Pulmonary artery endothelial cell (primary cell): ENCODE data around the gene TBCCD1. TPM values are rescaled to one million over a fixed set of nuclear protein-coding genes. Genes with fewer than 3 reads are reported as not detected.
"Not testable (repeated sequence)": the region's sequence is repeated elsewhere in the genome, so short reads cannot be mapped to it uniquely, and the experiment has no call there.

Experiments
- DNase-seq: peaks from one replicate; pipeline ENCODE4 v3.0.0-alpha.2; 2011; ENCODE audit warnings: low read depth, low spot score
- total RNA-seq: library from RNA; depleted of rRNA; stranded (reverse); fragments of >200 nt; gene quantifications from 2 replicates; pipeline ENCODE4 v1.2.3, GENCODE V29; 2014

TBCCD1 gene
- total RNA-seq, 1 donor from 2014 or later, result 22.8 TPM

DNA sequence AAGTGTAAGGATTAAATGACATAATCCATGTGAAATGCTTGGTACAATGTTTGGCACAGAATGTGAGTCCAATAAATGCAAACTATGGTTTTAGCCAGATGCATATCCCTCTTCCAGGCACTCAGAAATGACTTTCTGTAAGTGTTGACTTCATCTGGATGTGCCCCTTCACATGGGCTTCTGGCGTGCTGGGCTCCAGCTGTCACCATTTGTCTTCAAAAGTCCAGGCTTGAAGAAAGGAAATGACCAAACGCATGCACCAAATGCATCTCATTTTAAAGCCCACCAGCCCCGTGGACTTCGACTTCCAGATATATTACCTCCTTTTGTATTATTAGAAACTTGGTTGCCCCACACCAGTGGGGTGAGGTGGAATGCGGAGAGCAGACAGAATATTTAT, 46.7 kb downstream of the TBCCD1 start:
- DNase-seq, result no peak

DNA sequence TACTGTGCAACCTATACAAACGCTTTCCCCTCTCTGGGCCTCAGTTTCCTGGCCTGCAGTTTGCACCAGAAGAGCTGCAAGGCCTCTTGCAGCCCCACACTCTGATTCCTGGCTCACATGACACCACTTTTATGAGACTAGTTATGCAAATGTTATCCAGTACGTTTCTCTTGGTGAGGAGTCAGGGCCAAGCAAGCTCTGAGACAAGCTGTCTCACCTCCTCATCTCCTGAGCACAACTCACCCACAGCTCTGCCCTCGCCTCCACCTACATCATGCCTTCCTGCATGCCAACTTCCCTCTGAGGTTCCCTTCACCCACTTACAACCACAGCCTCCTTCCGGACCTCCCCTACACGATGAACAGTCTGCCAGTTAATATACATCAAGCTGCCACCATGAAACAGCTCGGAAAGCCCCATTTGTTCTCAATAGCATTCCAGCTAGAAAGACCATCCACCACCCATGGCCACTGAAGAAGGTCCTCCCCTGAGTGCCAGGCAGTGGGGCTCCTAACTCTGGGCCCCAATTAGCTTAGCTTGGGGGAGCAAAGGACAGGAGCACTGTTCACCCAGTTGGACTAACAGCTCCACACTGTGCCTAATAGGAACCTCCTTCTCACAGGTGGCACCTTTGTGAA, 48.0 kb downstream of the TBCCD1 start:
- no peak for DNase-seq

GRCh38 chr3:186517218-186517617, 49.9 kb downstream of the TBCCD1 start:
- DNase-seq, result no peak

- no peak for DNase-seq
These were observed 50.5 kb downstream of the TBCCD1 start for GRCh38 chr3:186516646-186517045.

DNA sequence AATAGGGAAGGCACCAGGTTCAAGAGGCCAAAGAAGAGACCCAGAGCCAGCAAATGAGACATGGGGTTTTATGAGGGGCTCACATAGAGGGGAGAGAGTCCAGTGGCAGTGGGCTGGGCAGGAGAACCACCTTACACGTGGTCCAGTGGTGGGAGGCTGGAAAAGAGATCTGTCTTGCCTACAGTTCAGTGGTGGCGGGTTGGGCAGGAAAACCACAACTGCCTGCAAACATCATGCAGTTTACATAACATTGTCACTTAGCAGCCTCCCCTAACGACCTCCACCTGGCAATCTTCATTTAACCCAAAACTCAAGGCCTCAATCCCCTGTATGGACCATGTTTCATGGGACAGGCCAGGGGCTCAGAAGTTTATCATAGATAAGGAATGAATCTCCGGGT, 52.0 kb downstream of the TBCCD1 start:
- no peak for DNase-seq

DNA sequence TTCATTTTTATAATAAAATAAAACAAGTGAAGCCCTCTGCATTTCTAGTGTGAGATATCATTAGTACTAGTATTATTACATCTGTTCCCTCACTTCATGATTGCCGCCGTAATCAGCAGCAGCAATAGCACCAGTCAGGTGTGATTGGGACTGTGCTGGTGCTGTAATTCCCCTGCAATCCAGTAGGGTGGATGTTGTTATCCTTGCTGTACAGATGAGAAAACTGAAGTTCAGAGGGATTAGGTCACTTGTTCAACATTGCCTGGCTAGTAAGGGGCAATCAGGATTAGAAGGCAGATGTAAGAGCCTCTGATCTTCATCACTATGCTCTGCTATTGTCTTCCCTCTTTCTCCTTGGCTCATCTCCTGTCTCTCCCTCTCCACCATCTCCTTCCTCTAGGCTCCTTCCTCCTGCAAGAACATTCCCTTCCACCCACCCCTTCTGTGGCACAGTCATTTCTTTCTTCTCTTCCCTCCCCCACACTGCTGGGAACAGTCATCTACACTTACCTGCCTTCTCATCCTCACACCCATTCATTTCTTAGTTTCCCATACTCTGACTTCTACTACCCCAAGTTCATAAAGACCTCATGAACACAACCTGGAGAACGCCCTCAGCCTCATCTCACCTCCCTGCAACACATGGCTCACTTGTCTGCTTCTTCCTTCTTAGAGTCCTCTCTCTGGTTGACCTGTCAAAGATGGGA, 52.7 kb downstream of the TBCCD1 start:
- DNase-seq, result no peak

GRCh38 chr3:186513386-186513785, 53.8 kb downstream of the TBCCD1 start:
- DNase-seq, result no peak

- no peak for DNase-seq
These were observed 54.4 kb downstream of the TBCCD1 start for GRCh38 chr3:186512570-186513302.

- no peak for DNase-seq
These were observed 55.4 kb downstream of the TBCCD1 start for GRCh38 chr3:186511702-186512101.

DNA sequence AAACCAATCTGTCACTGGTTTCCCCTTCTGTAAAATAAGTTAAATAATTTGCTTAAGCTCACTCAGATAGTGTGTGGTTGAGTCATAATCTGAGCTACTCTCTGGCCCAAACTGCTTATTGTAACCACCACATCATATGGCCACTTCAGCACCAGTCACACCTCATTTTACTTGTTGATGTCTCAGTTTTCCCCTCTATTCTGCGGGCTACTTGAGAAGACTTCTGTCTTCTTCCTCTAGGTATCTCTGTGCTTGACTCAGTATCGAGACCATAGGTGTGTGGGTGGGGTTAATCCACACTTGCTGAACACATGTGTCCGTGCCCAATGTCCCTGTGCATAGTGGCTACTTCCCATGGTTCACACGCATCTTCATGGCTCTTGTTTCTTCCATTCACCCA, 55.9 kb downstream of the TBCCD1 start:
- no peak for DNase-seq

GRCh38 chr3:186510374-186511079, 56.6 kb downstream of the TBCCD1 start:
- DNase-seq, result no peak

DNA sequence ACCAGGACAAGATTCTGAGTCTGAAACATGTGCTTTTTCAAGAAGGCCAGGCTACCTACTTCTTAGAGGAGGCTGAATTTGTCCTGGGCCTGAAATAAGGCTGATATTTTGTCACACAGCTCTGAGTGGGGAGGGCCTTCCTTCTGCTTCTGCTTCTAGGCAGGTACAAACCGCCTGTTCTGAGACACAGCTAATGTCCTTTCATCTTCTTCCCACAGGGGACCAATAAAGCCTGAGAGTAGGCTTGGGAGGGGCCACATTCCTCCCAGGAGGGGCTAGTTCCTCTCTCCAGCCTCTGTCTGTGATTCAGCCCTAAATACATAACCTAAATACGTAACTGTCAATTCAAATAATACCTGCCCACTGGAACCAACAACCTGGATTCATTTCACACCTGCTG, 57.7 kb downstream of the TBCCD1 start:
- DNase-seq, result no peak

DNA sequence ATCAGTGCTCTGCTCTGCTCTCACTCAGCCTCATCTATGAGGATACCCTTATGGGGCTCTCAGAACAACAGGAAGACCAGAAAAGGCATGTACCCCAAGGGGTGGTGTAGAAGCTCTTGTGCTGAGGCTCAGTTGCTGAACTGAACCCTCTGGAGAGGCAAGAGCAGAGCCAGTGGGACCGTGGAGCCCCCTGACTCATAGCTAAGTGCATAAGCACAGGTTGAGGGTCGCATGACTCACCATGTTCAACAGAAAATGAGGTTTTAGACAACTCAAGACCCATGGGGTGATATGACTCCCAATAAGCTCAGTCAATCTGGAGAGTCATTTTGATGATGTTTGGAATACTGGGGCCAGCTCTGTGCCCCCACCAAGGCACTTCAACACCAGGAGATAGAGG, 60.3 kb downstream of the TBCCD1 start:
- DNase-seq, result no peak

- no peak for DNase-seq
These were observed 60.9 kb downstream of the TBCCD1 start for GRCh38 chr3:186506191-186506739.

- no peak for DNase-seq
These were observed 64.0 kb downstream of the TBCCD1 start for GRCh38 chr3:186502966-186503712.

GRCh38 chr3:186502138-186502948, 64.8 kb downstream of the TBCCD1 start:
- no peak for DNase-seq

GRCh38 chr3:186499949-186500348, 67.2 kb downstream of the TBCCD1 start:
- DNase-seq, result not testable (repeated sequence)

DNA sequence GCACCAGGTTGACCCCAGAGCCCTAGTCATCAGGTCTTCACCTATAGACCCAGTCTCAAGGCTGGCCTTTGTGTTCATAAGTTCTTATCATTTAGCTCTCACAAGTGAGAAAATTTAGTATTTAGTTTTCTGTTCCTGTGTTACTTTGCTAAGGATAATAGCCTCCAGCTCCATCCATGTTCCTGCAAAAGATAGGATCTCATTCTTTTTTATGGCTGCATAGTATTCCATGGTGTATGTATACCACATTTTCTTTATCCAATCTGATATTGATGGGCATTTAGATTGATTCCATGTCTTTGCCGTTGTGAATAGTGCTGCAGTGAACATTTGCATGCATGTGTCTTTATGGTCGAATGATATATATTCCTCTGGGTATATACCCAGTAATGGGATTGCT, 69.1 kb downstream of the TBCCD1 start:
- not testable (repeated sequence) for DNase-seq

DNA sequence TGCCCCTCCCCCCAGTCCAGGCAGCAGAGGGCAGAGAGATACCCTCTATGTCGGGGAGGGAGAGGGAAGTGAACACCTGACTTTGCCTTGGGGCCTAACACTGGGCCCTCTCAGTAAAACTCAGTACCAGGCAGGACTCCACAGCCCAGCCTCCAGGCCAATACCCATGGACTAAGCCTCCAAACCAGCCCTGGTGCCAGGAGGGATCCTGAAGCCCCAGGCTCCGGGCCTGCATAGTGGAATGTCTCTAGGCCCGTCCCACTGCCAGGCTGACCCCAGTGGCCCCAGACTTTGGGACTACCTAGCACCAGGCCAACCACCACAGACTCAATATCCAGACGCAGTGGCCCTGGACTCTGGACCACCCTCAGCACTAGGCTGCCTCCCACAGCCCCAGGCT, 69.5 kb downstream of the TBCCD1 start:
- no peak for DNase-seq

DNA sequence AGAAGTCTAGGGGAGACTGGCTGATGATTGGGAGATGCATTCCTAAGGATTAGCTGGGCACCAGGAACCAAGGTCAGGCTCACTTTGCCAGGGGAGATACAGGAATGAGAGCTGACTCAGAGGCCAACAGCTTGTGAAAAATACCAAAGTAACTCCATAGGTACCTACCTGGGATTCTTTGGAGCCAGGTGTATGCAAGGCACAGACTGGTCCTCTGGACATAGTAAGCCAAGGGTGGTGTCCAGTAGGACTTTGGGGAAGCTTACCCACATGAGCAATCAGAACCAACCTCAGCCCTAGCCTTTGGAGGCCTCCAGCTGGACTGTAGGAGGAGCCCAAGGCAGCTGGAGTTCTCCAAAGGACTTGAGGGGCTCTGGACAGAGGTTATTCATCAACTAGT, 70.5 kb downstream of the TBCCD1 start:
- no peak for DNase-seq
